Fibroblast of skin of back (primary cell): ENCODE data around the gene DYNLRB1.

Source experiments
- DNase-seq: peaks from one replicate; pipeline ENCODE4 v3.0.0-alpha.2; 2013

Gene DYNLRB1

DNA sequence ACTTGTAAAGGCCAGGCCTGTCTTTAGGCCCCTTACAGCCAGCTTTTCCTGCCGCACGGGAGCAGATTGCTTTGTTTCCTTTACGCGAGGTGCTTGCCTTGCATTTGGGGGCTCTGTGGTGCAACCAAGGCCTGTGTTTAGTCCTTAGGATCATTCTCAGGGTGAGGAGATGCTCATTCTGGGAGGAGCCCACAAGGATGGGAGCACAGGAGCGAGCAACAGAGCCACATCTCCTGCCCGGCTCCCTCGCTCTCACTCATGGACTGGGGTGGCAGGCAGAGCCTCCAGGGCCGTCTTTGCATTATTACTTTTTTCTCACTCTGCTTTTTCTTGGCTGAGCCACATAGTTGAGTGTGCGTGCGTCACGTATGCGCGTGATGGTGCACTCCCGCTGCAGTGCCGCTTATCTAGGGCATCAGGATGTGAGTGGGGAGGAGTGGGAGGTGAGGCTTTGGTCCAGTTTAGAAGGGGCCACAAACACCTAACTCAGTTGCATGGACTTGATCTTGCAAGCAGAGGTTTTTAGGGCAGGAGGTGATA is 19.1 kb downstream of the DYNLRB1 start:
- no peak for DNase-seq

DNA sequence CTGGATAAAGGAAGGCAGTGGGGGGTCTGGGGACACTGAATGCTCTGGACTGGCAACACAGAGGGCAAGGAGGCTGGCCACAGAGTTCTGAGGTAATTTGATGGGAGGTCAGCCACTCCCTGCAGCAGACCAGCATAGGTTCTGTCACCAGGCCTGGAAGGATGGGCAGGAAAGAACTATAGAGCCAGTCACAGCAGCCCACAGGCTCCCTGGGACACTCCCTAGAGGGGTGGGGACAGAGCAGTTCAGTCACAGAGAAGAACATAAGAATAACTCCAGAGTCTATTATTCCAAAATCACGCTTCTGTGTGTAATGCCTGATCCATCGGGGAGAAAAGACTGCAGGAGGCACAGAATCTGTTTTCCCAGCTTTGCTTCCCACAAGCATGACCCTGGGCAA is 19.6 kb downstream of the DYNLRB1 start:
- DNase-seq = no peak

DNA sequence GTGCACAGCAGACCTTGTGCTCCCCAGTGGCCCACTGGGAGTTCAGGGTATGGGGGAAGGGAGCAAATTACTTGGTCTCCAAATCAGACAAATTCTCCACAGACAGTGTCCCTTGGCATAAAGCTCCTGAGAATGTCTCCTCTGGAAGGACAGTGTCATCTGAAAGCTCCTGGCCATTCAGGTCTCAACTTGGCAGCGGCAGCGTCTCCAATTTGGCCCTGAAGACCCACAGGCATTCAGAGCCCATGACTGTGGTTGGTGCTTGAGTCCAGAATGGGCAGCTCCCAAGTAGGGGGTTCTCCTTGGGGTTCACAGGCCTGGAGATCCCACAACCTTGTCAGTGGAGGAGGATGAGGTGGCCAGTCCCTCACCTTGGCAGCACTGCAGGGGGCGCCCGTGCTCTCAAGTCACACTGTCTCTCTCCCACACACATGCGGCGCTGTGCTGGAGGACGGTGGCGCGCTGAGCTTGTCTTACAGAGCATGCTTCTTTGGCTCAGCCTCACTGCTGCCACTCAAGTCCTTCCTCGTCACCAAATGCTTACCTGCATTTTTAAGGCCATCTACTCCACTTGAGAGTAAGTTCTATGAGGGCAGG is 20.7 kb downstream of the DYNLRB1 start:
- peak; percentile 15 for DNase-seq

DNA sequence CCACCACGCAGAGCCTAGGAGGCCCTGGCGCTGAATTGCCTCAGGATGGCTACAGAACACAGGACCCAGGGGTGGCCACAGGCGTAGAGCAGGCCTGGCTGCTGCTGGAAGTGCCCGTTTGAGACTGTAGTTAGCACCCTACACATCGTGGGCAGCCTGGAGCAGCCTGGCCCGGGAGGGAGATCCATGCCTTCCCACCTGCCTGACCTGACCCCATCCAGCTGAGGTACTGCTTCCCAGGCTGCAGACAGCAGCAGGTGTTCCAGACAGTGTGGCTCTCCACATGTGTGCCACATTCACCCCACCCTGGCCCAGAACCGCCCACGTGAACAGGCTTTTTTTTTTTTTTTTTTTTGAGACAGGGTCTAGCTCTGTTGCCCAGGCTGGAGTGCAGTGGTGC is 21.4 kb downstream of the DYNLRB1 start:
- no peak for DNase-seq

DNA sequence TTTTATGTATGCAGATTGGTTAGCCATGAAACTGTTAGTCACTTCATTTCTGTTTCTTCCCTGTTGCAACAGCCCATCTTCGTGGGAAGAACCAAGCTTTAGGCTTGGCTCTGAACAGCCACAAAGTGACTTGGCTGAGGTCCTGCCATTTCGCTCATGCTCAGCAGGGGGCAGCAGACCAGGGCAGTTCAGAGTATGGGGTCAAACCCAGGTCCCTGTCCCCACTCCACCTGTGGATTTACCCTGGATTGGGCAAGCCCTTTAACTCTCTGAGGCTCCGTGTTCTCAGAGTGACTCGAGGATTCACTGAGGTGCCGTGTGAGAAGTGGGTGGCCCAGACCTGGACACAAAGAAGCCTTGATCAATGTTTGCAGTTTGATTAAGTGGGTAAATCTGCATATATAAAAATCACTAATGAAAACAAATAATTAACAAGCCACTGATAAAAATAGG is 22.5 kb downstream of the DYNLRB1 start:
- DNase-seq = peak; percentile 30

DNA sequence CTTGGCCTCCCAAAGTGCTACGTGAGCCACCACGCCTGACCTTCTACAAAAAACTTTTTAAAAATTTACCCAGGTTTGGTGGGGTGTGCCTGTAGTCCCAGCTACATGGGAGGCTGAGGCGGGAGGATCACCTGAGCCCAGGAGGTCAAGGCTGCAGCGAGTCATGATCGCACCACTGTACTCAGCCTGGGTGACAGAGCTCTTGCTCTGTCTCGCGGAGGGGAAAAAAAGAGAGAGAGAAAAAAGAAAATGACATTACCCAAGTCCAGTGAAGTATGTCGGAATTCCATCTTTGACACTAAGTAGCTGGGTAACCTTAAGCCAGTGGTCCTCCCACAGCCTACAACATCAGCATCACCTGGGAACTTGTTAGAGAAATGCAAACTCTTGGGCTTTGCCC is 23.5 kb downstream of the DYNLRB1 start:
- no peak for DNase-seq

DNA sequence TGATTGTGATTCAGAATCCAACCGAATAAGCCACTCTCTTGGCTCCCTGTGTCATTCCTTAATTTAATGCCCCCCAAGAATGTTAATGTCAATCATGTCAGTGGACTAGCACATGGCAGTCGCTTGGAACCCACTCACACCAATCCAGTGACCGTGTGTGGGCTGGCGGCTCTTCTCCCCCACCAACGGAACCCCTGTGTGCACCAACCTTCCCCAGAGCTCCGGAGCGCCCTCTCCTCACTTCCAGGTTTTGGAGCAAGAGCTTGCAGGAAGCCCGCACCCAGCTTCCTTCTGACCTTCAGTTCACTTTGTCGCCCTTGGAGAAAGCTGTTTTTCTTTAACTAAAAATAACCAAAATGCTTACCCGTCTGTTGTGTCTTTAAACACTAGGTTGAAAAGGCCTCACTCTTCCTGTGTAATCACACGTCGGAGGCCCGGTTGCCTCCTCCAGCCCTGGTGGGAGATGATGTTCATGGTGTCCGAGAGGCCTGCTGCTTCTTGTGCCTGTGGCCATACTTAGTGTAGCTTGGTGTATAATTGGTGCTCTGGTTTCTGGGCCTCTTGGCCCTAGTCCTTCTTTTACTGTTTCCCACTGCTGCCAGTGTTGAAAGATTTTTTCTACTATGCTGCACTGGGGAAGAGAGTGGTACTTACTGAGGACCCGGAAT is 24.5 kb downstream of the DYNLRB1 start:
- DNase-seq = no peak

DNA sequence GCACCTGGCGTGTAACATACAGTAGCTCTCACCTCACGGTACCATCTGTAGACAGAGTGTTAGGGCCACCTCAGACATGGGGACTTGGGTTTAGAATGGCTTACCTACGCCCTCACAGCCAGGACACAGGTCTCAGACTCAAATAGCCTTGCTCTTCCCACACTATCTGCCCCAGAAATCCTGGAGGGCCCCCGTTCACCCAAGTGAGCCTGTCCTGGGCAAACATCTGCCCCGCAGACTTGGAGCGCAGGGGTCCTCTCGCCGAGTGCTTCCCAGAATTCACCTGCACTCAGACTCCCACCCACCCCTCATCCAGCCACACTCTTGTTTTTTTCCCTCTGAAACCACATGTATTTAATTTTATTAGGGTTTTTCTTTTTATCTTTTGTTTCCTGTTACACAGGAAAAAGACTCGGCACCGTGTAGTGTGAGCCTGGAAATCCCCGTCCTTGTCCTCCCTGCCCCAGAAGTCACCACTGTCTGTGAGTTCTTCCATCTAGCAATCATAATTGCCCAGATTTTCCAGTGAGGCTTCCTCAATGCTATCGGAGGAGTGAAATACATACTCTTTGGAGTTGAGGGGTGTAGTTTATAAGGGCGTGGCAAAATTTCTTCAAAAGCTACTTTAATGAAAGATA is 25.2 kb downstream of the DYNLRB1 start:
- no peak for DNase-seq

DNA sequence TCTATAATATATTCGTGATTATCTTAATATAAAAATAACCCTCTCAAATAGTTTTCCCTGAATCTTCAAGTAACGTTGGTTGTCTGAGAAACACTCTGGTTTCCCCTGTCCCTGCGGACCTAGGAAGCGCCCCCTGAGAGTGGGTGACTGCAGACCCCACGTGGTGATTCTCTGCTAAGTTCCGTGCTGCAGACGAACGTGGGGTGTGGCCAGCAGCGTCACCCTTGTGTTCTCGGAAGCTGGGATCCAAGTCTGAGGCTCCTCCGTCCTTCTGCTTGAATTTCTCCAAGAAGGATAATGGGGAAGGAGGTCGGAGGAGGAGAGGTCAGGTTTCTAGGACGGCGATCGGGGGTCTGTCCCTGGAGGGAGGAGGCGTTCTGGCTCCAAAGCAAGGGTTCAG is 25.7 kb downstream of the DYNLRB1 start:
- DNase-seq = no peak

DNA sequence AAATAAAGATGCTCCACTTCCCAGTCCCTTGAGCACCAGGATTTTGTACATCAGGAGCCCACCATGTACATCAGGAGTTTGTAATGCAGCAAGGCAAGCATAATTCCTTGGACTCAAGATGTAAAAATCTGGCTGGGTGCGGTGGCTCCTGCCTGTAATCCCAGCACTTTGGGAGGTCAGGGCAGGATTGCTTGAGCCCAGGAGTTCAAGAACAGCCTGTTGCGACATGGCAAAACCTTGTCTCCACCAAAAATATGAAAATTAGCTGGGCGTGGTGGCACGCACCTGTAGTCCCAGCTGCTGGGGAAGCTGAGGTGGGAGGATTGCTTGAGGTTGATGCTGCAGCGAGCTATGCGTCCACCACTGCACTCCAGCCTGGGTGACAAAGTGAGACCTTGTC is 26.2 kb downstream of the DYNLRB1 start:
- no peak for DNase-seq

DNA sequence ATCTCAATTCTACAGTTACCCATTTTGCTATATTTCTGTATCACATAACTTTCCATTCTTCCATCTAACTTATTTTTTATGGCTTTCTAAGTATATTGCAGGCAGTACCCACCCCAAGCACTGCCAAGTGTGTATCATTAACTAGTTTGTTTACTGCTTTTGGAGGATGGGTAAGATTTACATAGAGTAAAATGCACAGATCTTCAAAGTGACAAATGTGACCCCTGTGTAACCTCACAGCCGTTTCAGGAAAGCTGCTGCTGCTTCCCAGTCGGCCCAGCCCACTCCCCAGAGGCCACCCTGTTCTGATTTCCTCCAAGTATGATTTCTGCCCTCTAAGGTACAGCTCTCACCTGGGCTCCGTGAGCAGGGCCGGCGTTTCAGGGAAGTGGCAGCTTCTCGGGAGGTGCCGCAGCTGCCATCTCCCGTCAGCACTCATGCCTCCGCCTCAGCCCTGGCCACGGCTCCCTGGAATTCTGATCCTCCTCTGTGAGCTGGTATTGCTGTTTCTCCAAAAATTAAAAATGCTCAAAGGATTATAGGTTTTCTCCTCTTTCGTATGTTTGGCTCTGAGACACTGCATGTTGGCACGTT is 27.3 kb downstream of the DYNLRB1 start:
- DNase-seq = no peak

DNA sequence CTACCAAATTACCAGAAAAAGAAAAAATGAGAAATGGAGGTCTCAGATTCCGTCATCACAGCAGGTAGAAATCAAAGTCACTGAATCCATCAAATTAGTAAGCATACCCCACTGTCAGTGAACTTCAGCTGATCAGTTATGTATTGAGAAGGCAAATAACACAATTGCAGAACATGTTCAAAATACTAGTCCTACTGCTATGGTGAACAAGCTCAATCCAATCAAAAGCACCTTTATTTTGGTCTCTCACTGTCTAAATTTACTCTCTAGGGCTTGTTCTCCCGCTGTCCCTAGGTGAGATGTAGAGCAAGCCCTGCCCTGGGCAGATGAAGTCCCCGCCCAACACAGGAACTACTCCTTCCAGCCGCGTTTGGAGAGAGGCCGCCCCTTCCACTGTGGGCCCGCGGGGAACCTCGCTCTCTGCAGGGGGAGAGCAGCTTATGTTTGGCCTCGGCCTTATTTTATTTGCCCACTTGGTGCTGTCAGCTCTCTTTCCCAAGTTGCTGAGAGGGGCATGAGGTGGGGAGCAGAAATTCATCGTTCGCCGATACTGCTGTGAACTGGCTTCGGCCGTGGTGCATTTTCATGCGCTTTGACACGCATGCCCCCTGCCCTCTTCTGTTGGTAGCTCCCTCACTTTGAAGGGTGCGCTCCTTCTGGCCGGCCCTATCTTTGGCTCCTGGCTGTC is 28.0 kb downstream of the DYNLRB1 start:
- DNase-seq = no peak

DNA sequence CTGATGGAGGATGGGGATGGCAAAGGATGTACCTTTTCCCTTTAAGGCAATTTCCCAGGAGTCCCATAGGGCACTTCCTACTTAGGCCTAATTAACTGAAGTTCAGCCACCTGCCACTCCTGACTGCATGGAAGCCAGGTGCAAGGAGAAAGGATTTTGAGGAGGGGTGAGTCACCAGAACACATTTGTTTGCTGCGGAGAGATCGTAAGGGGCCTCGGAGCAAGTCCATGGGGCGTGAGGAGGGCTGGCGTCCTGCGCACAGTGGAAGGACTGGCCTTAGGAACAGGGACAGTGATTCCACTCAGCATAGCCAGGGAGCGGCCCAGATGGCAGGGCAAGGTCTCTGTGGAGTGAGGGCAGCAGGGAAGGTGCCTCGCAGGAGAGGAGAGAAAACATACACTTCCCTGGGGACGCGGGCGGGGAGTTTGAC is 30.5 kb downstream of the DYNLRB1 start:
- no peak for DNase-seq

DNA sequence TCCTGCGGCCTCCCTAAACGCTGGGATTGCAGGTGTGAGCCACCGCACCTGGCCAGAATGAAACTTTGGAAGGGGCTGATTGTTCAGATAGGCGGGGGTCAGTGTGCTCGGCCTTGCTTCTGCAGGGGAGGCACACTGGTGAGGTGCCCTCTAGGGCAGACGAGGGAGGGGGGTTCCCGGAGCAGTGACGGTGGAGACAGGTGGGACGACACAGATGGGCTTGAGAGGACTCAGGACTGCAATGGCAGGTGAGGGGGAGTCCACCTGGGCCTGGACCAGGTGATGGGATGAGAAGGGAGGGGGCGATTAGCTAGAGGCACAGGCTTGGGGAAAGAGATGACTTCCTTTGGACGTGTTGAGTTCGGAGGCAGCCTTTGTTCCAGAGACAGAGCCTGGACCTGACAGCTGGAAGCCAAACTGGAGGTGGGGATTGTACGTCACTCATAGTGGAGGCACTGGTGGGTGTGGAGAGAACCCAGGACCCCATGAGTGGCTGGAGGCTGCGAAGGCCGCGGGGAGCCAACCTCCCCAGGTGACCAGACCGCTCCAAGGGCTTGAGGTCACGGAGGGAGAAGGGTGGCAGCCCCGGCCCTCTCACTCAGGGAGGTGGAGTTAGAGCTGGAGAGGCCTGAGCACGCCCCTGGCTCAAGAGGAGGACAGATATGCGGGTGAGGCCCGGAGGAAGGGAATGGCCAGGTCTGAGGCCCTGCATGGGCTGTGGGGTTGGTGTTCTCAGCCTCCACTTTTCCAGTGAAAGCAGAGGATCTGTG is 31.8 kb downstream of the DYNLRB1 start:
- no peak for DNase-seq

DNA sequence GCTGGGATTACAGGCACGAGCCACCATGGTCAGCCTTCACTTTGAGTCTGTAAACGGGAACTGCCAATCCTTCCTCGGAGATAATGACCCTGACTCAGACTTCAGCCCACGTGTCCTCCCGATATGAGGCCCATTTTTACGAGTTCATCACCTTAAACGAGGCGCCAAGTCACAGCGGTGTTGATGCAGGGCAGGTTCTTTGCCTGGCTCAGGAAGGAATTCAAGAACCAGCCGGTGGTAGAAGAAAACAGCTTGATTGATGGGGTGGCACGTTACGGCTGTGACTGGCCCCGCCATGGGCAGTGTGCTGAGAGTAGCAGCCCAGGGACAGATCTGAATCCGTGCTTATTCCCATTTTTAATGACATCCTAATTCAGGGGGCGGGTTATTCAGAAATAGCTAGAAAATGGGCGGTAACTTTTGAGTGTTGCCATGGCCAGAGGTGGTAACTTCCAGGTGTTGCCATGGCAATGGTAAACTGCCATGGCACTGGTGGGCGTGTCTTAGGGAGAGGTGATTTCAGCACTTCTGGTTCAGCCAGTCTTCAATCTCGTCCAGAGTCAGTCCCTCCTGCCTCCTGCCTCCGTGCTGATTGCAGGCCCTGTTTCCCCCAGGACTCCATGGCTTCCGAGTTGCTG is 33.2 kb downstream of the DYNLRB1 start:
- DNase-seq = no peak

DNA sequence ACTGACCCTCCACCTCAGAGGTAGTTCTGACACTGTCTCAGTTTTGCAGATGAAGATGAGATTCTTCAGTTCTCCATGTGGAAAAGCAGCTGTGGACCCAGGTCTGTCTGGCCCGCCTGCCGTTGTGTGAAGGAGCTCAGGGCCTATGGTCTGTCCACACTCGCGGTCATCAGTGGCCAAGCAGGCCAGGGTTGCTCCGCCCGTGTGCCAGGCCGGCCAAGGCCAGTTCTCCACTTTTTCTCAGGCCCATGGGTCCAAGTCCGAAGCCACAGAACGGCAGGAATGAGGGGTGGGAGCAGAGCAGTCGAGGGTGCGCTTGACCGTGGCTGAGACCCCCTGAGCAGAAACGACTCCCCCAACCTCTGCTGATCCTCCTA is 33.7 kb downstream of the DYNLRB1 start:
- no peak for DNase-seq

DNA sequence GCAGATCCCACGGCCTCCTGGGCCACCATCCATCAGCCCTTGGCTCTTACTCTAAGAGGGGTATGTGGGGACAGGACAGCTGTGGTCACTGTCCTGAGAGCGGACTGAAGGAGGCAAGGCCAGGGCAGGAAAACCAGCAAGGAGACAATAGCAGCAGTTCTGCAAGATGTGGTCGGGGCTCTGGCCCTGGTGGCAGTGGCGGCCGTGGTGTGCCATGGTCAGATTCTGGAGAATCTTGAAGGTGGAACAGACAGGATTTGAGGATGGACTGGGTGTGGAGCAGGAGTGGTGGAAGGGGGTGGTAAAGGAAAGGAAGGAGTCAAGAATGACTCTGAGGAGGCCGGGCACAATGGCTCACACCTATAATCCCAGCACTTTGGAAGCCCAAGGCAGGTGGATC is 36.3 kb downstream of the DYNLRB1 start:
- DNase-seq = no peak

DNA sequence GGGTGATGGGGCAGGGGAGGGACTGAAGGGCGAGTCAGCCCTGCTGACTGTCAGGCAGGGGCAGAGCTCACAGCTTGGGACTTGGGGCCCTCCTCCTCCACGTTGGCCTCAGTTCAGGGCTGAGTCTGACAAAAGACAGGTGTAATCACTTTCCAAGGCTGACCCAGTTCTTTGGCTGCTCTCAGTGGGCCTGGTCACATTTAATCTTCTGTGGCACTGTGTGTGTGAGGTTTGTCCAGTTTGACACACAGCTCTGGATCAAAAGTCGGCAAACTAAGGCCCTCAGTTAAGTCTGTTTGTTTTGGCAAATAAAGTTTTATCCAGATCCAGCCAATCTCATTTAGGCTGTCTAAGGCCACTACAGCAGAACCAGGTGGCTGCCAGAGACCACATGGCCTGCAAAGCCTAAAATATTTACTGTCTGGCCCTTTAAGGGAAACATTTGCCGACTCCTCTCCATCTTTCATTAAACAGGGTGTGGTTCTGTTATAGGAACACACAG is 37.2 kb downstream of the DYNLRB1 start:
- no peak for DNase-seq

DNA sequence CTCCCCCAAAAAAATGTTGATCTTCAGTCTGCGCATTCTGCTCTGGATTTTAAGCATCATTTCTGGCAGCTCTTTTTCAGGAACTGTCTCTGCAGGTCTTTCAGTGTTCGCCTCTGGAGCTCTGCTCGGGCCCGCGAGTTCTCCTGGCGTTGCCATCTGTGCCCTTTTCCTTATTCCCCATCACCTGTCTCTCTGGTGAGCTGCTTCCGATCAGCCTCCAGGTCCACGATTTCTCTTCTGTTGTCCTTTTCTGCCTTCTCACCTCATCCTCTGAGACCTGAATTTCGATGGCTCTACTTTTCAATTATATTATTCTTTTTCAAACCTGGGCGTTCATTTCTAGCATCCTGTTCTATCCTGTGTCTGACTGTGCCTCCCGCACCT is 41.7 kb downstream of the DYNLRB1 start:
- no peak for DNase-seq

DNA sequence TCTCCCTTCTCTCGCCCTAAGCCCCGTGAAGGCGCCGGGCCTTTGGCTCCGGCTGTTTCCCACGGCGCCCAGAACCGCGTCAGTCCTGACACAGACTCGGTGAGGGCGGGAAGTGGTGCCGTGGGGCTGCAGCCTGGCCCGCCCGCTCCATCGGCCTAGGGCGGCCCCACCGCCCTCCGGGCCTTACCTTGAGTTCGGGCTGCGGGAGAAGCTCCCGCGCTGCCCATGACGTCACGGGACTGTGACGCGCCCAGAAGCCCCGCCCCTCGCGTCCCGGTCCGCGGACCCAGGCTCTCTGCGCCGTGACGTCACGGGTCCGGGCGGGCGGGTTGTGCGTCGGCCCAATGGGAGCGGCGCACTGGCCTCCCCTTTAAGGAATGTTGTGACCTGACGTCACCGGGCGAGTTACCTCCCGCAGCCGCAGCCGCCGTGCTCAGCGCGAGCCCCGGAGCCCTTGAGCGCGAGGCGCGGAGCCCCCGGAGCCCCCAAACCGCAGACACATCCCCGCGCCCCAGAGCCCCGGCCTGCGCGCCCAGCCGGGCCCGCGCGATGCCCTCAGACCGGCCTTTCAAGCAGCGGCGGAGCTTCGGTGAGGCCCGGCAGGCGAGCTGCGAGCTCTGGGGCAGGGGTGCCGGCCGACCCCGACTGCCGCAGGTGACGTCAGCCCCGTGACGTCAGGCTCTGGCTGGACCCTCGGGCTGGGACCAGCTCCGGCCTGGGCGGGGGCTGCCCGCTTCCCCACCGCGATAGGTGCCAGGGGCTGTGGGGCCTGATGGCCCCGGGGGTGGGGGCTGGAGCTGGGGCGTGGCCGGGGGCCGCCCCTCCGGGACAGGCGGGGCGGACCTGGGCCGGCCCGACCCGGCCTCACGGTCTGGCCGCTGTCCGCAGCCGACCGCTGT is 42.3 kb downstream of the DYNLRB1 start, which contains the start of gene MAP1LC3A:
Gene MAP1LC3A, plus strand, starts transcription at position 399 of the 899 bp plus-strand sequence. Its CDS starts 151 bp downstream, at position 550.
- DNase-seq = peak; percentile 96
